ENCODE data around the gene DMWD. TPM values are rescaled to one million over a fixed set of nuclear protein-coding genes. Genes with fewer than 3 reads are reported as not detected.

Gene DMWD
- total and polyA plus RNA-seq, 2 of the 13 experiments (the other 11 are each of a cell fraction or from before 2014, with no cell fraction given), result 10.3 to 14.9 TPM

- peak; percentile 95 for FAIRE-seq
- CTCF ChIA-PET (ENCODE audit: low intra/inter-chr PET ratio, low total read pairs), result interaction anchor here (0.6 to 2.6 kb wide), 6 partner anchors 46 to 260 kb away, joined by 3 to 50 read pairs (median 5); partner anchors contain the start of genes IRF2BP1 and SYMPK
- no TSS peak for BruUV-seq (replicated peaks)
- Histone ChIP-seq H3K4me1 (ENCODE audit: insufficient read depth, low read length) (no peaks in the 10 kb centered on the region), H2AFZ (ENCODE audit: low read length) (no peak overlapping the region), H3K9me3 (ENCODE audit: low read length) (no peaks in the 10 kb centered on the region), H3K4me3 (replicated peaks in 1 of 3; ENCODE audit: insufficient read depth in 1 of 3, low read depth in 2 of 3, low read length in 3 of 3) (no peak overlapping the region), H3K27ac (ENCODE audit: extremely low read length, insufficient read depth, low read length) (no peak overlapping the region), H3K36me3 (replicated peaks in 1 of 2; ENCODE audit: control insufficient read depth in 1 of 2, insufficient read depth in 2 of 2, low read length in 2 of 2) (peaks cover 8 to 16% of the 10 kb centered on the region in 2 experiments), H4K20me1 (ENCODE audit: insufficient read depth, low read length) (no peaks in the 10 kb centered on the region), H3K27me3 (ENCODE audit: control insufficient read depth in 1 of 2, insufficient read depth in 2 of 2, low read length in 2 of 2) (no peaks in the 10 kb centered on the region), H3K4me2 (ENCODE audit: low read depth, low read length) (no peak overlapping the region), H3K79me2 (ENCODE audit: insufficient read depth, low read length) (no peaks in the 10 kb centered on the region), H3K9ac (ENCODE audit: insufficient read depth, low read depth, low read length) (no peak overlapping the region)
- peak; percentile 87 for ATAC-seq
- in situ Hi-C loops (cut with HindIII; ENCODE audit: extremely low pct_ligation_motif_present, low pct_unique_long_range_greater_than_20kb) (loop anchor here (10.0 kb wide), 1 partner anchor 198 kb away; no protein-coding TSS in a partner anchor), intact Hi-C loops (cut with micrococcal nuclease; ENCODE audit: unreplicated experiment) (loop anchor here (1.0 to 5.0 kb wide), 4 partner anchors 47 to 260 kb away; partner anchors contain the start of gene FOXA3)
- DNase-seq (ENCODE audit: low spot score), result peak; percentile 87
- 35% methylated on average over 17 of the region's 24 CpGs for WGBS (ENCODE audit: low lambda C conversion rate)
- POLR2A ChIA-PET, result interaction anchor here (0.6 to 1.9 kb wide), 9 partner anchors 9 to 151 kb away, joined by 3 to 15 read pairs (median 4); partner anchors contain the start of genes FOXA3, SIX5 and SYMPK
- TF ChIP-seq HOXD1 (CRISPR knock-in tag; IDR thresholded peaks at IDR 0.05), result no peak
- no peak for TF ChIP-seq ZMYM2 (CRISPR knock-in tag; IDR thresholded peaks at IDR 0.05)
- TF ChIP-seq NCOR1 (IDR thresholded peaks at IDR 0.05; ENCODE audit: borderline replicate concordance, low read length), result no peak
- peak; percentile 54 for TF ChIP-seq SALL1 (CRISPR knock-in tag; IDR thresholded peaks at IDR 0.05)
- no peak for TF ChIP-seq MAZ (IDR thresholded peaks at IDR 0.05; ENCODE audit: borderline replicate concordance, low read depth, low read length)
- TF ChIP-seq MAZ (CRISPR knock-in tag; IDR thresholded peaks at IDR 0.05; ENCODE audit: low read depth), result no peak
- no peak for TF ChIP-seq ZSCAN25 (CRISPR knock-in tag; IDR thresholded peaks at IDR 0.05)
- no peak for TF ChIP-seq ZNF557 (CRISPR knock-in tag; IDR thresholded peaks at IDR 0.05)
- TF ChIP-seq TSC22D2 (CRISPR knock-in tag; IDR thresholded peaks at IDR 0.05; ENCODE audit: borderline replicate concordance), result peak; percentile 64; the same call in 1 of the 2 replicates
- TF ChIP-seq, protein P1, sequence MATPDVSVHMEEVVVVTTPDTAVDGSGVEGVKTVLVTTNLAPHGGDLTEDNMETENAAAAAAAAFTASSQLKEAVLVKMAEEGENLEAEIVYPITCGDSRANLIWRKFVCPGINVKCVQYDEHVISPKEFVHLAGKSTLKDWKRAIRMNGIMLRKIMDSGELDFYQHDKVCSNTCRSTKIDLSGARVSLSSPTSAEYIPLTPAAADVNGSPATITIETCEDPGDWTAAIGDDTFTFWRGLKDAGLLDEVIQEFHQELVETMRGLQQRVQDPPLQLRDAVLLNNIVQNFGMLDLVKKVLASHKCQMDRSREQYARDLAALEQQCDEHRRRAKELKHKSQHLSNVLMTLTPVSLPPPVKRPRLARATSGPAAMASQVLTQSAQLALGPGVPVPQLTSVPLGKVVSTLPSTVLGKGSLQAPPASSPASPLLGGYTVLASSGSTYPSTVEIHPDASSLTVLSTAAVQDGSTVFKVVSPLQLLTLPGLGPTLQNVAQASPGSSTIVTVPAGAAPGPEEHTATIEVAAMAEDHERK (CRISPR knock-in tag; IDR thresholded peaks at IDR 0.05; ENCODE audit: low read depth), result no peak
- no peak for TF ChIP-seq ZBTB14 (CRISPR knock-in tag; IDR thresholded peaks at IDR 0.05)
- TF ChIP-seq ETV5 (CRISPR knock-in tag; IDR thresholded peaks at IDR 0.05; ENCODE audit: borderline replicate concordance), result peak; percentile 29; the same call in 1 of the 2 replicates
- no peak for TF ChIP-seq ZNF251 (CRISPR knock-in tag; IDR thresholded peaks at IDR 0.05)
- TF ChIP-seq, protein P2, sequence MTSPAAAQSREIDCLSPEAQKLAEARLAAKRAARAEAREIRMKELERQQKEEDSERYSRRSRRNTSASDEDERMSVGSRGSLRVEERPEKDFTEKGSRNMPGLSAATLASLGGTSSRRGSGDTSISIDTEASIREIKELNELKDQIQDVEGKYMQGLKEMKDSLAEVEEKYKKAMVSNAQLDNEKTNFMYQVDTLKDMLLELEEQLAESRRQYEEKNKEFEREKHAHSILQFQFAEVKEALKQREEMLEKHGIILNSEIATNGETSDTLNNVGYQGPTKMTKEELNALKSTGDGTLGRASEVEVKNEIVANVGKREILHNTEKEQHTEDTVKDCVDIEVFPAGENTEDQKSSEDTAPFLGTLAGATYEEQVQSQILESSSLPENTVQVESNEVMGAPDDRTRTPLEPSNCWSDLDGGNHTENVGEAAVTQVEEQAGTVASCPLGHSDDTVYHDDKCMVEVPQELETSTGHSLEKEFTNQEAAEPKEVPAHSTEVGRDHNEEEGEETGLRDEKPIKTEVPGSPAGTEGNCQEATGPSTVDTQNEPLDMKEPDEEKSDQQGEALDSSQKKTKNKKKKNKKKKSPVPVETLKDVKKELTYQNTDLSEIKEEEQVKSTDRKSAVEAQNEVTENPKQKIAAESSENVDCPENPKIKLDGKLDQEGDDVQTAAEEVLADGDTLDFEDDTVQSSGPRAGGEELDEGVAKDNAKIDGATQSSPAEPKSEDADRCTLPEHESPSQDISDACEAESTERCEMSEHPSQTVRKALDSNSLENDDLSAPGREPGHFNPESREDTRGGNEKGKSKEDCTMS (CRISPR knock-in tag; conservative IDR thresholded peaks at IDR 0.05), result no peak
- no peak for TF ChIP-seq ZNF33A (CRISPR knock-in tag; IDR thresholded peaks at IDR 0.05; ENCODE audit: borderline replicate concordance)
- TF ChIP-seq ZNF260 (CRISPR knock-in tag; IDR thresholded peaks at IDR 0.05; ENCODE audit: borderline replicate concordance, low read depth), result no peak
- peak; percentile 36; the same call in 1 of the 2 replicates for TF ChIP-seq ZFX (CRISPR knock-in tag; IDR thresholded peaks at IDR 0.05; ENCODE audit: low read depth)
- TF ChIP-seq SNAPC2 (CRISPR knock-in tag; IDR thresholded peaks at IDR 0.05), result no peak
Measured at GRCh38 chr19:45817010-45817724, 24.5 kb upstream of the DMWD start.
